ENCODE measurements around the gene CFAP68.

CFAP68 gene, protein sequence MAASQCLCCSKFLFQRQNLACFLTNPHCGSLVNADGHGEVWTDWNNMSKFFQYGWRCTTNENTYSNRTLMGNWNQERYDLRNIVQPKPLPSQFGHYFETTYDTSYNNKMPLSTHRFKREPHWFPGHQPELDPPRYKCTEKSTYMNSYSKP

DNA sequence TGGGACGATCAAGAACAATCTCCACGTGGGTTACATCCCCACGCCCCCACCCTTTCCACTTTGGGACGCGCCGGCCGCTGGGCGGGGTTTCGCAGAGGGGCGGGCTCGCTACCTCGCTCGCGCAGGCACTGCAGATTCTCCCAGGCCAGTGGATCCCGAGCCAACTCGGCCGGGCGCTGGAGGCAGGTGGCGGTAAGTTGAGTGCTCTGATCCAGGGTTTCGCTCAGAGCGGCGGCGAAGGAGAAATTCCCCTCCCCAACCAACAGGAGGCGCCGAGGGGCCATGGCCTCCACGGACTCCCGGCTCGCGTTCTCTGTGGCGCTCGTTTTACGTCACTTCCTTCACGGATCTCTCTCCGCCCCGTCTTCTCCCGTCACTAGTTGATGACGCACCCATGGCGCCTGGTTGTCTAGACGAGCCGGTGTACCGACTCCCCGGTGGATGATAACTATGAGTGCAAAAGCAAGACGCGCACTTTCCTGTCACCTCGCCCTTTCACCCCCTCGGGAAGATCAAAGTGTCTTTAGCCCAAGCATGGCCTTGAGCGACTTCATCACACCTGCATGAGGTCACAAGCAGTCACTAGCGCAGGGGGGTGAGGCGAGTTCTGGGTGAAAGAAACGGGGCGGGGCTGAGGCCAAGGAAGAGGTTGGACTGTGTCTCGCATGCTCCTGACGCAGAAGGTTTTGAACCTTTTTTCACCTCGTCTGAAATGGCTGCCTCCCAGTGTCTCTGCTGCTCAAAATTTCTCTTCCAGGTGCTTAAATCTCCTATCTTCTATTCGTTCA is at the start of gene CFAP68, which contains the start of gene FDXACB1:
TSS of gene CFAP68 (plus strand) at position 693 of the 788 bp plus-strand sequence. CDS start at position 713, 20 bp downstream.
TSS of gene FDXACB1 (minus strand) at position 317 of the 788 bp plus-strand sequence. CDS start at position 284, 33 bp downstream.
- DNase-seq: peak; percentile 95

DNA sequence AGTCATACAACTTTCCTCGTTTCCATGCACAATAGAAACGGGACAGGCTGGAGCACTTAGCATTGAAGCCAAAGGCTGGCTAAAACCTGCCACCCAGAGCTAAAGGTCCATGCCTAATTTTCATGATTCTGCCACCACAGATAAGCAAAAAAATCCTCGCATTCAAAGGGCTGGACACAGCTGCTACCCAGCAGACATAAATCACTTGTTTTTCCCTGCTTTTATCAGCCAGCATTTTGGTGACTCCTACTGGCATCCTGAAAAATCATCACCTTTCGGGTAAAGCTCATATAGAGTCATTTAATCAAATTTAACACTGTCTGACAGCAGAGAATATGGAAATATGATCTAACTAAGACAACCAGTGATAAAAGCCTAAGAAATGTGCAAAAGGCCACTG is 45.8 kb upstream of the CFAP68 start:
- DNase-seq: no peak

DNA sequence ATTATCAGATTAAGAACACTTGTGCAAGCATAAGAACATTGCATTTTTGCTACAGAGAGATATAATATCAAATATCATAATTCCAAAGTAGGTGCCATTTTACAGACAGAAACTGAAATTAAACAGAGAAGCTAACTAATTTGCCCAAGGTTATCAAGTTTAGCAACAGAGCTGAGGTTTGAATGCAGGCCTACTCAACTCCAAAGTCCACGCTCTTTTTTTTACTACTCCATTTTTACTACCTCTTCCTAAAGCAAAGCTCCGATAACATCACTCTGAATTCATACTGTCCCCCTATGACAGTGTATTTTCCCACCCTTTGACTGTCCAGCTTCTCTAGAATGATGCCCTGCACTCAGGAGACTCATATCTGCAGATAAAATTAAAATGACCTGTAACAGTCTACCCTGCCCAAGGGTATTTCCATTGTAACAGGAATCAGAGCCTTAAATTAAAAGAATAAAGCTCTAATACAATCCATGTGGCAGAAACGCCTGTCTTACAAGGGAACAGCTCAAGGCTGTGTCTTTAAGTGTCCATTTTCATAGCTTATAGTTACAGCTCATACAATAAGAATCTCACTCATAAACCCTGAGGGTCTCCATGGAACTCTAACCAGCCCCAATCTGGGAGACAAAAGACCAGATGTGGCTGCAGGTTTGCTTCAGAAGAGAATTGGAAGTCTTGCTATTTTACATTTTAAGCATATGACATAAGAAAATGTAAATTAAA is 44.7 kb upstream of the CFAP68 start:
- DNase-seq: no peak

- no peak for DNase-seq
These were observed 43.7 kb upstream of the CFAP68 start for GRCh38 chr11:111835665-111836064.

DNA sequence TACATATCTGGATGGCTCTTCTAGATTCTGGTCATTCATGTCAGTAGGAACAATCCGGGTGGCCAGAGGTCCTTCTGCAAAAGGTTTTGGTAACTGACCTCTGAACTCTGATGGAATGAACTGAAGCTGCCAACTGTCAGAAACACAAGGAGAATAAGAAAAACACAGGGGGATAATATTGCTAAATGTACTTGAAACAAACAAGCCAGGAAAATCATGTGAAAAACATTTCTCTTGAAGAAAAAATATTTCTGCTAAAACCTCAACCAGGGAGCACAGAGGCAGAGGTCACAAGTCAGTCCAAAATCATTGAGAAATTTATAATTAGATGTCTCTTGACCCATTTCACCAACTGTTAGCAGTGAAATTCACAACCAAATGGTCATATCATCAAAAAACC is 43.2 kb upstream of the CFAP68 start:
- DNase-seq: no peak

- no peak for DNase-seq
These were observed 42.6 kb upstream of the CFAP68 start for GRCh38 chr11:111836721-111837120.

DNA sequence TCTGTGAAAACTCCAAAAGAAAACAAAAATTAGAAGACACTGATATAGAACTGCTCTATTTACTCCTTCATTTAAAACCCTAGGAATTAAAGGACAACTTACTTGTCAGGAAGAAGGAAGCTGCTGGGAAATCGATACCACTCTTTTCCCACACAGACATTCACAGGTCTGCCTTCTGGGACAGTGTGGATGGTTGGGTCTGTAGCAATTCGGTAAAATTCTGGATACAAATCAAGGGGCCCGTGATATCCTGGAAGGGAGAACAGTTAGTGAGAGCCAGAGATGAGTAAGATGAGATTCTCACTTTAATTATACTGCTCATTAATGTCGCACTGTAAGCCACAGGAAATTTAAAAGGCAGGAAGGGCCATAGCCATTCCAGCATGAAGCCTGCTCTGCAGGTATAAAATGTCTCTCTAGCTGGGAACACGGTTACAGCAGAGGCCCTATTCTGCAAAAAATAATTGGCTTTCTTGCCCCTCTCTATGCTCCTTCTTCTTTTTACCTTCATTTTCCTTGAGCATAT is 41.9 kb upstream of the CFAP68 start:
- no peak for DNase-seq

GRCh38 chr11:111838054-111838453 is 41.3 kb upstream of the CFAP68 start:
- DNase-seq: no peak

GRCh38 chr11:111840143-111840542 is 39.2 kb upstream of the CFAP68 start:
- no peak for DNase-seq

DNA sequence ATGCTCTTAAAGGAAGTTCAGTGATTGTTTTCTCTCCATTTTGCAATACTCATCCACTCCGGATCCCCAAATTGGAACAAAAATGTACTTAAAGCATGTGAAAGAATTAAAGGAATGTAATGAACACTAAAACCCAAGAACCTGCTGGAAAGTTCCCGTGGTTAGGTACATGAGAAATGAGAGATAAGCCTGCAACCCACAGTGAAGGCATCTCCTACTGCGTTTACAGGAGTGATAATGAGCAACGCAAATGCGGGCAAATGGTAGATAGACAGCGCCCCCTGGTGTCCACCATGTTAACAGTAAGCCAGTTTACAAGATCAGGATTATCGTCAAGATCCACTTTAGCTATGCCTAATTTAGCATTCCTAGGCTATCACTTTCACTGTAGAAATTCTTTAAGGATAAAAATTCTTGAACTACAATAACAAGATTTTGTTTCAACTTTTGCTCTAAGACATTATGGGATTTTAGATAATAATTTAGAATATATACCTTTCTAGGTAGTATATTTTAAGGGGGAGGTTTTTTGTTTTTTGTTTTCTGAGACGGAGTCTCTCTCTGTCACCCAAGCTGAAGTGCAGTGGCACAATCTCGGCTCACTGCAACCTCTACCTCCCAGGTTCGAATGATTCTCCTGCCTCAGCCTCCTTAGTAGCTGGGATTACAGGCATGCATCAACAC is 37.8 kb upstream of the CFAP68 start:
- DNase-seq: peak; percentile 96

DNA sequence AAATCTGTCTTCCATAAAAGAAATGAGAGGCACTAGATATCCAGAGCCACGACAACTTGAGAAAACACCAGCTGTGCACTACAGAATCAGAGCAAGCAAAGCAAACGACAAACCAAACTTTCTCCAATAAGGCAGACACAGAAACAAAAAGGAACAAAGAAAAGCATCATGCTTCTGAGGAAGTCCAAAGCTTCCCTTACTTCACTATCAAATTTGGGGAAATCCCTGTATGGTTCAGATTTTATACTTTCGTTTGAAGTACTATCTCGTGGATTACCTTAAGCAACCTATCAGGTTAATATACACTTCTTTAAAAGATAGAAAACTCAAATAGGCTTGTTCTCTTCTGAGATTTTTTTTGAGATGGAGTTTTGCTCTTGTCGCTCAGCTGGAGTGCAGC is 35.7 kb upstream of the CFAP68 start:
- DNase-seq: no peak

GRCh38 chr11:111845276-111846028 is 33.9 kb upstream of the CFAP68 start:
- DNase-seq: no peak

GRCh38 chr11:111846063-111846462 is 33.3 kb upstream of the CFAP68 start:
- no peak for DNase-seq

GRCh38 chr11:111846636-111847035 is 32.7 kb upstream of the CFAP68 start:
- no peak for DNase-seq

DNA sequence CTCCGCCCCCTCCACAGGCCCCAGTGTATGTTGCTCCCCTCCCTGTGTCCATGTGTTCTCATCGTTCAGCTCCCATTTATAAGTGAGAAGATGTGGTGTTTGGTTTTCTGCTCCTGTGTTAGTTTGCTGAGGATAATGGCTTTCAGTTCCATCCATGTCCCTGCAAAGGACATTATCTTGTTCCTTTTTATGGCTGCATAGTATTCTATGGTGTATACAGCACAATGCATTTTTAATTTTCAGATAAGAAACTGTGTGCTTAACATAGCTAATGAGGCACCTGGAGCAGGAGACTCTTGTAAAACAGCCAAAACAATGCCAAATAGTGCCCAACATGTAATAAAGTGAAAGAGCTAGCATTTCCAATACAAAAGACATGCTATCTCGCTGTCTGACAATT is 29.7 kb upstream of the CFAP68 start:
- no peak for DNase-seq

GRCh38 chr11:111851067-111851466 is 28.3 kb upstream of the CFAP68 start:
- no peak for DNase-seq

GRCh38 chr11:111851636-111852035 is 27.7 kb upstream of the CFAP68 start:
- DNase-seq: no peak

DNA sequence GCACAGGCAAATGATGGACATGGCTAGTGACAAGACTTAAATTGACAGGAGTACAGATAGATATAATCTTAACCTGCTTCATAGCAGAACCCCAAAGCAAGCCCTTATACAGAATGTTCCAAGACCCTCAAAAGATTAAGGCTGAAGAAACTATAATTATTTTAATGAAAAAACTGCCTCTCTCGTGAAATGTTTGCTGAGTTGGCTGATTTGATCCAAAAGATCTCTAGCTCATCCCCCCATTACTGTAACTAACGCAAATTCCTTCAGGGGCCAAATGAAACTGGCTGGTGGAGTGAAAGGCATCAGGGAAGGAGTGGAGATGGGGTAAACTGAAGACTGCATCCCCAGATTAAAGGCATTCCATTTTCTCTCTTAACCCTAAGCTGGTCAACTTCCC is 27.2 kb upstream of the CFAP68 start:
- DNase-seq: no peak

DNA sequence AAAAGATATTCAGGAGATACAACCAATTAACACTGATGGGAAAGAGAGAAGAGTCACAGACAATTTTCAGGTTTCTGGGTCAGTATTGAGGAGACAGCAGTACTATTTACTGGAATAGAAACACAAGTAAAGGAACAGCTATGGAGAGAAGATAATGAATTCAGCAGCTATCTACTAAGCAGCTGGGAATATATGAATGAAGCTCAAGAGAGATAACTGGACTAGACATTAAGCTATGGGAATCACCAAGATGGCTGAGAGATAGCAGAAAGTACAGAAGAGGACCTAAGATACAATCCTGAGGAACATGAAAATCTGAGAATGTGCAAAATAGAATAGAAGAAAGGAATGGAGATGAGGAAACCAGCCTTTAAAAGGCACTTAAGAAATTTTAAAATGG is 23.8 kb upstream of the CFAP68 start:
- no peak for DNase-seq

- no peak for DNase-seq
These were observed 19.1 kb upstream of the CFAP68 start for GRCh38 chr11:111860257-111860656.

DNA sequence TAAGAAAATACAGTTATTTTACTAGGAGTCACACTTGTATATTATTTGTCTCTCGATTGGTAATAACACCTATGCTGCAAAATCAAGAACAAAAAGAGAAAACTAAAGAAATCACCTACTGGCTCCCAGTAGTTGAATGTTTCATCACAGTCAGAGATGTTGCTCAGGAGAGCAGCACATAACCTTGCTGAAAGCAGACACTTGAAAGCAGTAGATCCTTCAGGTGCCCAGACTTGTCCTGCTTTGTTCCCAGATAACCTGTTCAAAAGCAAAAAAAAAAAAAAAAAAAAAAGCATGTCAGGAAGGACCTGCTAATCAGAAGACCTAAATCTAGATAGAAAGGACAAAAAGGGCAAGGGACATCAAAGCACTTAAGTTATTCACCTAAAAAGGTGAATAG is 9.2 kb upstream of the CFAP68 start:
- DNase-seq: no peak

GRCh38 chr11:111870522-111870885 is 8.8 kb upstream of the CFAP68 start:
- DNase-seq: no peak
